Choroid plexus epithelial cell (primary cell): ENCODE measurements around the gene ATP5IF1.

ENCODE experiments used
- DNase-seq: peaks from one replicate; pipeline ENCODE4 v3.0.0-alpha.2; 2010; ENCODE audit warnings: low read depth
- H3K4me3 ChIP-seq: 2 replicates; pipeline ENCODE4 v1.5.1; 2011; ENCODE audit warnings: low read depth, mild to moderate bottlenecking, control low read depth, low read length, moderate library complexity
- CTCF ChIP-seq: conservative IDR thresholded peaks from 2 replicates; pipeline ENCODE4 v1.5.1; 2011; ENCODE audit warnings: low read depth, mild to moderate bottlenecking, control low read depth, inconsistent platforms, low read length, moderate library complexity

Gene ATP5IF1

DNA sequence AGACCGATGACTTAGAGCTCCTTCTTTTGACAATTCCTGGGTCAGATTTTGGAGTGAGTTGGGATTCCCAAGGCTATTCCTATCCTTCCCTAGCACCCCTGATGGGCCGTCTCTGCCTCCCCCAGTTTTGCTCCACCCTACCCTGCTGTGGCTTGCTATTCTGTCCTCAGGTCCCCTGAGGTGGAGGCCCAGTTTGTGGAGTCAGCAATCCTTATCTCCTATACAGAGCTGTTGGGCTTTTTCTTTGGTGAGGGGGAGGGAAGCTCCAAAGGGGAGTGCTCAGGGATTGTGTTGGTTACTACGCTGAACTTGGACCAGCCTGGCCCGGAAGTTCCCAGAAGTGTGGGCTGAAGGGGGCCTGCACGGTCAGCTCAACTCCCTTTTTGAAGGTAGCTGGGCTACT, 31.0 kb downstream of the ATP5IF1 start:
- no peak overlapping the region for H3K4me3 ChIP-seq
- TF ChIP-seq CTCF = no peak
- no peak for DNase-seq

DNA sequence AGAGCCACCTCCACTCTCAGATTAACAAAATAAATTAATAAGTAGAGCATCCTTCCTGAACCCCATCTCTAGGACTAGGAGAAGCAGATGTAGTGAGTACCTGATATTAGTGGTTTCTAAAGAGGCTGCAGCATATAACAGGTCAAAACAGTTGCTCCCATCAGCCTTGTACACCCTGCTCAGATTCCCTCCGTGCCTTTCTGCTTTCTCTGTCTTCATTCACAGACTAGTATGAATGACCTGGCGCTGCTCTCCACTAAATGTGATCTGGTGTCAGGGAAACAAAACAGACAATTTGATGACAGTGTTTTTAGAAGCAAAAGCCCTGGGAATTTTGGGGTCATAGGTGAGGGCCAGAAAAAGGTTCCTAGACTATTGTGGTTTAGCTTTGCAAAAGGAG, 31.7 kb downstream of the ATP5IF1 start:
- no peak for TF ChIP-seq CTCF

GRCh38 chr1:28269529-28269928, 33.6 kb downstream of the ATP5IF1 start:
- no peak for DNase-seq
- no peak for TF ChIP-seq CTCF
- no peak overlapping the region for H3K4me3 ChIP-seq

More for the DNA sequence above, 31.7 kb downstream of the ATP5IF1 start:
- H3K4me3 ChIP-seq = no peak overlapping the region
- DNase-seq = peak; percentile 15

GRCh38 chr1:28272215-28272852, 36.4 kb downstream of the ATP5IF1 start:
- DNase-seq = no peak
- no peak overlapping the region for H3K4me3 ChIP-seq
- TF ChIP-seq CTCF = no peak

DNA sequence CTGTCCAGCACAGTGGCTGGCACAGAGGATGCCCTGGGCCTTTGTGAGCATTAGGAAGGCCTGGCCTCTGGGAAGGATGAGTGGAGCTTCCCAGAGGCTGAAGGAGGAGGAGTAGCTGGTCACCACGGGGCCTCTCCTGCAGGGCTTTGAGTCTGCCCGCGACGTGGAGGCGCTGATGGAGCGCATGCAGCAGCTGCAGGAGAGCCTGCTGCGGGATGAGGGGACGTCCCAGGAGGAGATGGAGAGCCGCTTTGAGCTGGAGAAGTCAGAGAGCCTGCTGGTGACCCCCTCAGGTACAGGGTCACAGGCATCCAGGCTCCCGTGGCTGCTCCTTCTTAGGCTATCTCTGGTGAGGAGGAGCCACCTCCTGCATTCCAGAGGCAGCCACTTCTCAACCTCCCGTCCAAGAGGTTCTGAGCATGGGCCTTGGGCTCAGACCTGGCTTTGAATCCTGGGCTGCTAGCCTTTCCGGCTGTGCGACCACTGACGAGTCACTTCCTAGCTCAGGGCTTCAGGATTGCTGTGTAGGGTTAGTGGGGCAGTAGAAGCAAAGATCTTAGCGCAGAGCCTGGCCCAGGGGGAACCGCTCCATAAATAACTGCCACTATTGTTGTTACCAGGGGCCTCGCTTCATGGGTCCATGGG, 37.4 kb downstream of the ATP5IF1 start:
- no peak overlapping the region for H3K4me3 ChIP-seq
- DNase-seq = no peak
- TF ChIP-seq CTCF = no peak

DNA sequence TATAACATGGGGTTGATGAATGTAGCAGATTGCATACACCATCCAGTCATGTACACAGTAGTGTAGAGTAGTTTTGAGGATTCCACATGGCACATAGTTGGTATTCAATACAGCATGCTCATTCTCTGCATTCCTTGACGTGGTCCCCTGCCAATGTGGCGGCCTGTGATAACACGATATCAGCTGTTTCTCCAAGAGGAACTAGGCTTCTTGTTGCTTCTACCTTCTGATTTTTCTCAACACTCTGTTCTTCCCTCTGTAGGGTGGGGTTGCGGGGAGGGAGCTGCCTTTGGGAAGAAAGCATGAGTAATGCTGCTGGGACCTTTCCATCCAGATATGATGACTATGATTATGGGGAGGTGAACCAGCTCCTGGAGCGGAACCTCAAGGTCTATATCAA, 42.8 kb downstream of the ATP5IF1 start:
- TF ChIP-seq CTCF = no peak
- H3K4me3 ChIP-seq = no peak overlapping the region
- DNase-seq = no peak

- TF ChIP-seq CTCF = no peak
- H3K4me3 ChIP-seq = no peak overlapping the region
- DNase-seq = no peak
These were observed 43.8 kb downstream of the ATP5IF1 start for GRCh38 chr1:28279721-28280120.
